A549 (cell line): ENCODE measurements around the gene HMBS.

Experiments used
- CHD2 ChIP-seq: fragments of 150-350 bp; IDR thresholded peaks from 2 replicates; pipeline ENCODE4 v1.6.1; 2014; ENCODE audit warnings: low read length; ENCODE audit not compliant: partially characterized antibody
- EP300 ChIP-seq, 2 experiments: fragments of >200 bp; sonication (Bioruptor Twin); formaldehyde crosslinking; IDR thresholded peaks; 2 replicates in 1 of 2; 3 replicates in 1 of 2; pipeline ENCODE4 v1.6.1; 2016 to 2017
- POLR2A ChIP-seq: IDR thresholded peaks from 2 replicates; pipeline ENCODE4 v1.6.1; 2012; ENCODE audit warnings: mild to moderate bottlenecking, low read length
- RNF2 ChIP-seq: fragments of 200-600 bp; sonication (generic); IDR thresholded peaks from 2 replicates; pipeline ENCODE4 v1.6.1; 2016; ENCODE audit warnings: low read depth, mild to moderate bottlenecking, antibody characterized with exemption, moderate library complexity, borderline replicate concordance
- TFCP2L1 ChIP-seq: fragments of 250-450 bp; sonication (Bioruptor Pico); IDR thresholded peaks from 2 replicates; pipeline ENCODE4 v1.5.0; 2021; ENCODE audit warnings: mild to moderate bottlenecking
- TP53 ChIP-seq: fragments of 250-450 bp; sonication (Bioruptor Pico); IDR thresholded peaks from 2 replicates; pipeline ENCODE4 v1.5.0; 2021; ENCODE audit warnings: mild to moderate bottlenecking, moderate library complexity

DNA sequence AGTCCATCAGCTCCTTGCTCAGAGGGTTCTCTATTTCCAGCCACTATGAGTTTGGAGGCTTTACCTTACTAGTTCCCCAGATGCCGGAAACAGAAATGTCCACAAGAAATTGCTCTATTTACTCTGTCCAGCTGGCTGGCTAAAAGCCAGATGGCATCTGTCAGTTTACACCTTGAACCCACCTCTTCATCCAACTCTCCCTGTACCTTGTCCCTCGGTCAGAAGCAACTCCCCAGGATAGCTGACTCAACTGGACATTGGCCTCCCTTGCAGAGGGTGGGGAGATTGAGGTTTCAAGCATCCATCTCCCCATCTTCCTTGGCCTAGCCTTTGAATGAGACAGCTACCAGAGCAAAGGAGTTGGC is 24.2 kb downstream of the HMBS start:
- TF ChIP-seq RNF2 (no peak), POLR2A (no peak), TFCP2L1 (no peak), EP300 (IDR thresholded peaks at IDR 0.05) (no peak), CHD2 (no peak), TP53 (CRISPR knock-in tag) (no peak)
